ENCODE data around the gene BRI3BP. TPM values are rescaled to one million over a fixed set of nuclear protein-coding genes. Genes with fewer than 3 reads are reported as not detected.

BRI3BP gene
- total RNA-seq, 1 donor from 2014 or later, result 1.5 TPM

DNA sequence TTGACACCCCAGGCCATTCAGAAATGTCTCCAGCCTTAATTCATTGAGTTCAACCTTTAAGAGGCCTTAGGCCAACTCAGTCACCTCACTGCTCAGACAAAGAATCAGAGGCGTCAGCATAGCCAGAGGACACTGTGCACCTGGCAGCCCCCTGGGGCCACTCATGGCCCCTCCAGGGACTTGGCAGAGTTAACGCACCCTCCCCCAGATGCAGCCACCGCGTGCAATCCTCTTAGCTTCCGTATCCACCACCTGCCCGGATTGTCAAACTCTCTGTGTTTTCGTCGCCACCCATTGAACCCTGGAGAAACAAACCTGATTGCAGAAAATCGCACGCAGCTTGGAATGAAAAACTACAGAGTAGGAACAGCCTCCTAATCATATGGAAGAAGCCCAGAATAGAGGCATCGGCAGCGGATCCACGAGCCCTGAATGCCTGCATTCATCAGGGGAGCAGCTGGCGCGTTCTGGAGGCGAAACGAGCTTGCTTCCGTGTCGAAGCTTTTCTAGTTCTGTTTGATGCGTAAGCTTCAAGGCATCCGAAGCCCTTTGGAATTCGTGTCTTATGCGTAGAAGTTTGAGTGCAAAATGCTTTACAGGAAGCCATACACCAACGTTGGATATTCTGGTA is 22.4 kb downstream of the BRI3BP start:
- Mint-ChIP-seq H3K27ac (ENCODE audit: unreplicated experiment) (no peak overlapping the region), H3K9me3 (ENCODE audit: unreplicated experiment) (peaks cover 2% of the 10 kb centered on the region), H3K36me3 (ENCODE audit: unreplicated experiment) (peaks cover 4% of the 10 kb centered on the region), H3K4me1 (ENCODE audit: low read depth, unreplicated experiment) (peaks cover 10% of the 10 kb centered on the region), H3K4me3 (ENCODE audit: unreplicated experiment) (no peak overlapping the region), H3K27me3 (ENCODE audit: unreplicated experiment) (peaks cover 1% of the 10 kb centered on the region)
- TF ChIP-seq CTCF (IDR thresholded peaks at IDR 0.05; ENCODE audit: partially characterized antibody, unreplicated experiment), result no peak
- no peak for DNase-seq

DNA sequence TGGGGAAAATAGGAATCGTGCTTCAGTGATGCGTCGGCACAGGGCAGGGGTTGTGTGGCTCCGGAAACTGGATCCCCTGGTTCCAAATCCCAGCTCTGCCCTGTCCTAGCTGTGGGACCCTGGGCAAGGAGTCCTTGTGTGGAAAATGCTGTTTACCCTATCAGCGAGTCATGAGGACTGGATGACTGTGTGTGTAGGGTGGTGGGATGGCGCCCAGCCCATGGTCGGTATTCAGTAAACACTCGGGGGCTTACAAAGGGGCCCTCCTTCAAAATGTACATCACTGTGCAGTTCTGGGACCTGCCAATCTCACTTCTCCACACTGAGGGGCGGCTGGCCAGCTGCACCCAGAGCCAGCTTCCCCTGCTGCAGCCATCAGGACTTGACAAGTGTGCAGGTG is 24.4 kb downstream of the BRI3BP start:
- Mint-ChIP-seq H3K4me1 (ENCODE audit: low read depth, unreplicated experiment) (peaks cover 10% of the 10 kb centered on the region), H3K27ac (ENCODE audit: unreplicated experiment) (no peak overlapping the region), H3K36me3 (ENCODE audit: unreplicated experiment) (peaks cover 4% of the 10 kb centered on the region), H3K27me3 (ENCODE audit: unreplicated experiment) (peaks cover 1% of the 10 kb centered on the region), H3K4me3 (ENCODE audit: unreplicated experiment) (no peak overlapping the region), H3K9me3 (ENCODE audit: unreplicated experiment) (peaks cover 2% of the 10 kb centered on the region)
- no peak for DNase-seq
- TF ChIP-seq CTCF (IDR thresholded peaks at IDR 0.05; ENCODE audit: partially characterized antibody, unreplicated experiment), result no peak

- Mint-ChIP-seq H3K9me3 (ENCODE audit: unreplicated experiment) (peaks cover 2% of the 10 kb centered on the region), H3K27ac (ENCODE audit: unreplicated experiment) (no peak overlapping the region), H3K4me1 (ENCODE audit: low read depth, unreplicated experiment) (peaks cover 10% of the 10 kb centered on the region), H3K36me3 (ENCODE audit: unreplicated experiment) (peaks cover 4% of the 10 kb centered on the region), H3K27me3 (ENCODE audit: unreplicated experiment) (peaks cover 1% of the 10 kb centered on the region), H3K4me3 (ENCODE audit: unreplicated experiment) (no peak overlapping the region)
- no peak for TF ChIP-seq CTCF (IDR thresholded peaks at IDR 0.05; ENCODE audit: partially characterized antibody, unreplicated experiment)
- DNase-seq, result no peak
Observed at GRCh38 chr12:125018356-125018755, 24.9 kb downstream of the BRI3BP start.

DNA sequence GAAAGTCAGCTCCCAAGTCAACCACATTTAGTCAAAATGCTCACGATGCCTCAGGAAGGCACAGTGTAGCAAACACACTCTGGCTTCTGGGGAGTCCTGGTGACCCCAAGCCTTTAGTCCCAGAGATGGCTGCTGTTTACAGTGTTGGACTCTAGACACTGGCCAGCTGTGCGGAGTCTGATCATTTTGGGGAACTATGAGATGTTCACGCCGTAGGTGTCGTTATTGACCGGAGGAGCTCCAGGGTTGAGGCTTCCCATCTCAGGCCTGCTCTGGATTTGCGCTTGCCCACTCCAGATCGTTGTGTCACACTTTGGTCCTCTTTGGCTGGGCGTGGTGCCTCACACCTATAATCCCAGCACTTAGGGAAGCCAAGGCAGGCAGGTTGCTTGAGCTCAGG is 27.7 kb downstream of the BRI3BP start:
- DNase-seq, result no peak
- TF ChIP-seq CTCF (IDR thresholded peaks at IDR 0.05; ENCODE audit: partially characterized antibody, unreplicated experiment), result no peak
- H3K27ac Mint-ChIP-seq (ENCODE audit: unreplicated experiment), result no peak overlapping the region
- peaks cover 4% of the 10 kb centered on the region for H3K36me3 Mint-ChIP-seq (ENCODE audit: unreplicated experiment)
- no peak overlapping the region for H3K4me3 Mint-ChIP-seq (ENCODE audit: unreplicated experiment)
- peaks cover under 1% of the 10 kb centered on the region for H3K4me1 Mint-ChIP-seq (ENCODE audit: low read depth, unreplicated experiment)
- peaks cover 2% of the 10 kb centered on the region for H3K9me3 Mint-ChIP-seq (ENCODE audit: unreplicated experiment)
- no peaks in the 10 kb centered on the region for H3K27me3 Mint-ChIP-seq (ENCODE audit: unreplicated experiment)

GRCh38 chr12:125021771-125022170 is 28.3 kb downstream of the BRI3BP start:
- Mint-ChIP-seq H3K4me1 (ENCODE audit: low read depth, unreplicated experiment) (no peaks in the 10 kb centered on the region), H3K9me3 (ENCODE audit: unreplicated experiment) (peaks cover 2% of the 10 kb centered on the region), H3K4me3 (ENCODE audit: unreplicated experiment) (no peak overlapping the region), H3K36me3 (ENCODE audit: unreplicated experiment) (peaks cover 4% of the 10 kb centered on the region), H3K27ac (ENCODE audit: unreplicated experiment) (no peak overlapping the region), H3K27me3 (ENCODE audit: unreplicated experiment) (no peaks in the 10 kb centered on the region)
- TF ChIP-seq CTCF (IDR thresholded peaks at IDR 0.05; ENCODE audit: partially characterized antibody, unreplicated experiment), result no peak
- DNase-seq, result no peak
